ENCODE data around the gene SLC13A5. TPM values are rescaled to one million over a fixed set of nuclear protein-coding genes. Genes with fewer than 3 reads are reported as not detected.

Gene SLC13A5
- total RNA-seq, 1 experiment from 2014 or later: not detected

- Mint-ChIP-seq H3K27me3 (ENCODE audit: insufficient read depth, unreplicated experiment) (no peaks in the 10 kb centered on the region), H3K27ac (ENCODE audit: low read depth, unreplicated experiment) (no peak overlapping the region), H3K4me3 (ENCODE audit: unreplicated experiment) (no peak overlapping the region), H3K4me1 (ENCODE audit: insufficient read depth, unreplicated experiment) (peaks cover 15% of the 10 kb centered on the region), H3K9me3 (ENCODE audit: unreplicated experiment) (no peaks in the 10 kb centered on the region), H3K36me3 (ENCODE audit: insufficient read depth, unreplicated experiment) (peaks cover 4% of the 10 kb centered on the region)
- TF ChIP-seq CTCF (IDR thresholded peaks at IDR 0.05; ENCODE audit: unreplicated experiment): no peak
- POLR2A ChIA-PET: interaction anchor here (0.5 kb wide), 1 partner anchor 12 kb away, joined by 3 read pairs; no protein-coding TSS in a partner anchor
- CTCF ChIA-PET: no interaction called here
- intact Hi-C loops (cut with micrococcal nuclease): no loop called here
- no TSS peak for BruUV-seq (replicated peaks)
- DNase-seq (ENCODE audit: unreplicated experiment): no peak
Measured at GRCh38 chr17:6706996-6707395, 6.2 kb downstream of the SLC13A5 start.

GRCh38 chr17:6706499-6706898 lies 6.7 kb downstream of the SLC13A5 start:
- Mint-ChIP-seq H3K4me3 (ENCODE audit: unreplicated experiment) (no peak overlapping the region), H3K27ac (ENCODE audit: low read depth, unreplicated experiment) (no peak overlapping the region), H3K9me3 (ENCODE audit: unreplicated experiment) (no peaks in the 10 kb centered on the region), H3K36me3 (ENCODE audit: insufficient read depth, unreplicated experiment) (peaks cover 4% of the 10 kb centered on the region), H3K27me3 (ENCODE audit: insufficient read depth, unreplicated experiment) (no peaks in the 10 kb centered on the region), H3K4me1 (ENCODE audit: insufficient read depth, unreplicated experiment) (peaks cover 13% of the 10 kb centered on the region)
- intact Hi-C loops (cut with micrococcal nuclease): no loop called here
- POLR2A ChIA-PET: interaction anchor here (0.9 kb wide), 1 partner anchor 15 kb away, joined by 3 read pairs; no protein-coding TSS in a partner anchor
- TF ChIP-seq CTCF (IDR thresholded peaks at IDR 0.05; ENCODE audit: unreplicated experiment): no peak
- no TSS peak for BruUV-seq (replicated peaks)
- DNase-seq (ENCODE audit: unreplicated experiment): no peak
- CTCF ChIA-PET: interaction anchor here (0.9 kb wide), 1 partner anchor 10 kb away, joined by 4 read pairs; no protein-coding TSS in a partner anchor

GRCh38 chr17:6704470-6705052 lies 8.6 kb downstream of the SLC13A5 start:
- no peaks in the 10 kb centered on the region for H3K27me3 Mint-ChIP-seq (ENCODE audit: insufficient read depth, unreplicated experiment)
- POLR2A ChIA-PET: no interaction called here
- intact Hi-C loops (cut with micrococcal nuclease): no loop called here
- no peak overlapping the region for H3K27ac Mint-ChIP-seq (ENCODE audit: low read depth, unreplicated experiment)
- H3K36me3 Mint-ChIP-seq (ENCODE audit: insufficient read depth, unreplicated experiment): peaks cover 4% of the 10 kb centered on the region
- no peak for TF ChIP-seq CTCF (IDR thresholded peaks at IDR 0.05; ENCODE audit: unreplicated experiment)
- no TSS peak for BruUV-seq (replicated peaks)
- H3K9me3 Mint-ChIP-seq (ENCODE audit: unreplicated experiment): no peaks in the 10 kb centered on the region
- CTCF ChIA-PET: interaction anchor here (0.6 to 0.9 kb wide), 2 partner anchors 16 to 206 kb away, joined by 3 to 4 read pairs; no protein-coding TSS in a partner anchor
- H3K4me3 Mint-ChIP-seq (ENCODE audit: unreplicated experiment): no peak overlapping the region
- no peaks in the 10 kb centered on the region for H3K4me1 Mint-ChIP-seq (ENCODE audit: insufficient read depth, unreplicated experiment)
- DNase-seq (ENCODE audit: unreplicated experiment): no peak

- H3K27me3 Mint-ChIP-seq (ENCODE audit: insufficient read depth, unreplicated experiment): no peaks in the 10 kb centered on the region
- no peak overlapping the region for H3K27ac Mint-ChIP-seq (ENCODE audit: low read depth, unreplicated experiment)
- H3K4me3 Mint-ChIP-seq (ENCODE audit: unreplicated experiment): no peak overlapping the region
- H3K36me3 Mint-ChIP-seq (ENCODE audit: insufficient read depth, unreplicated experiment): peaks cover 4% of the 10 kb centered on the region
- no TSS peak for BruUV-seq (replicated peaks)
- no peaks in the 10 kb centered on the region for H3K4me1 Mint-ChIP-seq (ENCODE audit: insufficient read depth, unreplicated experiment)
- ChIA-PET POLR2A (no interaction called here), CTCF (interaction anchor here (0.9 kb wide), 1 partner anchor 16 kb away, joined by 3 read pairs; no protein-coding TSS in a partner anchor)
- H3K9me3 Mint-ChIP-seq (ENCODE audit: unreplicated experiment): no peaks in the 10 kb centered on the region
- intact Hi-C loops (cut with micrococcal nuclease): no loop called here
- TF ChIP-seq CTCF (IDR thresholded peaks at IDR 0.05; ENCODE audit: unreplicated experiment): no peak
- DNase-seq (ENCODE audit: unreplicated experiment): no peak
Measured at GRCh38 chr17:6703751-6704150, 9.4 kb downstream of the SLC13A5 start.

All from MCF 10A (cell line).